B cell (primary cell): ENCODE results near the gene R3HDM4. TPM values are rescaled to one million over a fixed set of nuclear protein-coding genes. Genes with fewer than 3 reads are reported as not detected.
"Not testable (repeated sequence)": the region's sequence is repeated elsewhere in the genome, so short reads cannot be mapped to it uniquely, and the experiment has no call there.

ENCODE experiments used
- ATAC-seq: fragments of 200-7000 bp; cut with Tn5 transposase; one replicate; pipeline ENCODE4 v1.10.0; 2021; ENCODE audit warnings: low read depth, mild to moderate bottlenecking, moderate number of reproducible peaks, moderate library complexity
- CTCF ChIA-PET: fragments of 350-600 bp; sonication (Branson Sonifier 250); formaldehyde crosslinking; loops from one replicate; lab custom pipeline; 2021; ENCODE audit warnings: antibody characterized with exemption, inconsistent platforms; lab: Charles Lee
- POLR2A ChIA-PET: fragments of 350-600 bp; sonication (Branson Sonifier 250); formaldehyde crosslinking; loops from one replicate; lab custom pipeline; 2021; ENCODE audit warnings: antibody characterized with exemption; lab: Charles Lee
- DNase-seq: peaks from one replicate; pipeline ENCODE4 v3.0.0; 2013
- H2AFZ ChIP-seq: 2 replicates; pipeline ENCODE4 v1.6.1; 2012; ENCODE audit warnings: mild to moderate bottlenecking, low read depth, low read length; ENCODE audit not compliant: insufficient read depth, poor library complexity, severe bottlenecking
- H3K27ac ChIP-seq, 2 donors: 1 replicate in 1 of 2; 2 replicates in 1 of 2; pipeline ENCODE4 v1.5.1; 2012 to 2013; ENCODE audit warnings: low read length in 2 of 2, mild to moderate bottlenecking in 2 of 2, moderate library complexity in 1 of 2
- H3K27me3 ChIP-seq, 4 experiments: fragments of 200-600 bp in 1 of 4; sonication (generic) in 1 of 4; replicated peaks in 1 of 4; 1 replicate in 2 of 4; 2 replicates in 2 of 4; pipeline versions ENCODE4 v1.6.1 to v1.7.0; 2013 to 2016; ENCODE audit warnings: low read length in 3 of 4, mild to moderate bottlenecking in 2 of 4, mixed read lengths in 1 of 4, moderate library complexity in 1 of 4; ENCODE audit not compliant: insufficient read depth in 4 of 4, control insufficient read depth in 3 of 4; ENCODE audit errors: control extremely low read depth in 1 of 4
- H3K36me3 ChIP-seq, 2 experiments: replicated peaks in 1 of 2; 1 replicate in 1 of 2; 2 replicates in 1 of 2; pipeline versions ENCODE4 v1.6.1 to v1.7.1; 2013; ENCODE audit warnings: low read length in 1 of 2; ENCODE audit not compliant: insufficient read depth in 2 of 2, control insufficient read depth in 1 of 2; ENCODE audit errors: control extremely low read depth in 1 of 2, extremely low read depth in 1 of 2
- H3K4me1 ChIP-seq, 2 donors: fragments of 200-600 bp in 1 of 2; sonication (generic) in 1 of 2; 1 replicate in 1 of 2; 2 replicates in 1 of 2; pipeline versions ENCODE4 v1.5.1 to v1.6.1; 2013 to 2017; ENCODE audit warnings: low read length in 2 of 2; ENCODE audit not compliant: control insufficient read depth in 2 of 2, insufficient read depth in 2 of 2
- H3K4me2 ChIP-seq: replicated peaks from 2 replicates; pipeline ENCODE3; 2012; ENCODE audit warnings: mild to moderate bottlenecking, low read depth, low read length; ENCODE audit not compliant: poor library complexity, severe bottlenecking
- H3K4me3 ChIP-seq, 5 experiments: fragments of 200-600 bp in 1 of 5; sonication (generic) in 1 of 5; 1 replicate in 3 of 5; 2 replicates in 2 of 5; pipeline versions ENCODE4 v1.5.1 to v1.7.0; 2011 to 2016; ENCODE audit warnings: low read length in 4 of 5, mild to moderate bottlenecking in 4 of 5, low read depth in 2 of 5, control low read depth in 1 of 5, moderate library complexity in 1 of 5; ENCODE audit not compliant: insufficient read depth in 1 of 5; ENCODE audit errors: control extremely low read depth in 1 of 5, extremely low read depth in 1 of 5
- H3K79me2 ChIP-seq: fragments of 200-600 bp; sonication (generic); one replicate; pipeline ENCODE4 v1.6.0; 2016; ENCODE audit warnings: low read length; ENCODE audit not compliant: control insufficient read depth, insufficient read depth
- H3K9ac ChIP-seq: fragments of 200-600 bp; sonication (generic); 2 replicates; pipeline ENCODE4 v1.6.1; 2017; ENCODE audit warnings: mild to moderate bottlenecking, low read length, moderate library complexity
- H3K9me3 ChIP-seq, 3 donors: one replicate each; pipeline versions ENCODE4 v1.6.1 to v1.7.1; 2013; ENCODE audit warnings: low read length in 2 of 3; ENCODE audit not compliant: control insufficient read depth in 2 of 3, insufficient read depth in 1 of 3; ENCODE audit errors: control extremely low read depth in 1 of 3
- H4K20me1 ChIP-seq: 2 replicates; pipeline ENCODE4 v1.6.0; 2012; ENCODE audit warnings: mild to moderate bottlenecking, low read length; ENCODE audit not compliant: insufficient read depth, control insufficient read depth, poor library complexity, severe bottlenecking
- H3K27ac Mint-ChIP-seq: one replicate; pipeline ENCODE4 v1.8.0; 2021; ENCODE audit warnings: mixed read lengths
- H3K27me3 Mint-ChIP-seq: one replicate; pipeline ENCODE4 v1.8.0; 2021; ENCODE audit warnings: mixed read lengths
- H3K4me1 Mint-ChIP-seq: one replicate; pipeline ENCODE4 v1.8.0; 2021; ENCODE audit warnings: mixed read lengths
- H3K4me3 Mint-ChIP-seq: one replicate; pipeline ENCODE4 v1.8.0; 2021; ENCODE audit warnings: mixed read lengths
- H3K9me3 Mint-ChIP-seq: one replicate; pipeline ENCODE4 v1.8.0; 2022; ENCODE audit warnings: mixed read lengths; ENCODE audit not compliant: insufficient read depth
- CTCF ChIP-seq: fragments of 200-600 bp; IDR thresholded peaks from one replicate; pipeline ENCODE4 v1.8.0; 2022; ENCODE audit warnings: antibody characterized with exemption, mild to moderate bottlenecking
- EZH2 ChIP-seq: IDR thresholded peaks from 2 replicates; pipeline ENCODE4 v1.6.1; 2012; ENCODE audit warnings: borderline replicate concordance, low read depth, mild to moderate bottlenecking, moderate library complexity, low read length; ENCODE audit not compliant: insufficient read depth, poor library complexity, severe bottlenecking
- WGBS: methylation state at CpG from one replicate; pipeline ENCODE4 v1.1.5; 2013; ENCODE audit warnings: missing lambda C conversion rate; ENCODE audit not compliant: insufficient coverage; 5-methylcytosine and 5-hydroxymethylcytosine counted together
- intact Hi-C: fragments of 100-400 bp; cut with micrococcal nuclease; formaldehyde crosslinking; loops from one replicate; pipeline ENCODE4 v1.10.0; 2022
- polyA plus RNA-seq: library from polyadenylated mRNA; depleted of rRNA; stranded (reverse); fragments of >200 nt; gene quantifications from 2 replicates; pipeline ENCODE4 v1.2.3, GENCODE V29; 2012
- total RNA-seq, 2 donors: library from RNA; stranded (reverse); fragments of 120-200 nt in 1 of 2; gene quantifications; 1 replicate in 1 of 2; 2 replicates in 1 of 2; pipeline versions ENCODE4 v1.2.3 to v1.2.4, GENCODE V29; 2013 to 2022

Gene R3HDM4
- total and polyA plus RNA-seq, 2 donors (not counting 1 experiment from before 2014, with no cell fraction given): 168 to 176 TPM

GRCh38 chr19:855142-855541 is 57.9 kb downstream of the R3HDM4 start:
- POLR2A ChIA-PET: no interaction called here
- no peak for DNase-seq

GRCh38 chr19:854549-854948 is 58.5 kb downstream of the R3HDM4 start:
- ChIA-PET CTCF (interaction anchor here (1.1 to 7.5 kb wide), 2 partner anchors 67 to 128 kb away, joined by 4 to 72 read pairs; no protein-coding TSS in a partner anchor), POLR2A (no interaction called here)
- Histone ChIP-seq H3K36me3 (no peaks in the 10 kb centered on the region), H3K4me2 (no peak overlapping the region), H3K27me3 (peaks cover 0 to 41% (median 11%) of the 10 kb centered on the region in 4 experiments), H3K4me3 (no peak overlapping the region), H3K4me1 (peaks cover 4 to 10% of the 10 kb centered on the region in 2 donors), H3K9ac (no peak overlapping the region), H3K27ac (no peak overlapping the region), H3K9me3 (peaks cover 0 to 24% (median 0%) of the 10 kb centered on the region in 3 donors), H4K20me1 (no peaks in the 10 kb centered on the region), H3K79me2 (no peaks in the 10 kb centered on the region), H2AFZ (no peak overlapping the region)
- intact Hi-C loops: no loop called here
- Mint-ChIP-seq H3K4me1 (no peaks in the 10 kb centered on the region), H3K27ac (no peak overlapping the region), H3K4me3 (no peak overlapping the region), H3K27me3 (peaks cover 11% of the 10 kb centered on the region), H3K9me3 (no peaks in the 10 kb centered on the region)
- DNase-seq: no peak
- TF ChIP-seq CTCF: no peak
- TF ChIP-seq EZH2: no peak
- WGBS: 80% methylated on average over 2 of the region's 6 CpGs
- ATAC-seq: no peak

More at GRCh38 chr19:855142-855541, 57.9 kb downstream of the R3HDM4 start:
- Mint-ChIP-seq H3K27me3 (peaks cover 7% of the 10 kb centered on the region), H3K27ac (no peak overlapping the region), H3K4me1 (peaks cover 2% of the 10 kb centered on the region), H3K4me3 (no peak overlapping the region), H3K9me3 (no peaks in the 10 kb centered on the region)
- H3K27me3 ChIP-seq: peaks cover 0 to 43% (median 13%) of the 10 kb centered on the region in 4 experiments
- H3K4me2 ChIP-seq: no peak overlapping the region
- TF ChIP-seq EZH2 (no peak), CTCF (no peak)
- no peak overlapping the region for H3K9ac ChIP-seq
- H3K27ac ChIP-seq: no peak overlapping the region
- peaks cover 0 to 29% (median 0%) of the 10 kb centered on the region in 3 donors for H3K9me3 ChIP-seq
- no peak for ATAC-seq
- intact Hi-C loops: no loop called here
- no peak overlapping the region for H3K4me3 ChIP-seq
- WGBS: 83% methylated on average over 11 of the region's 12 CpGs
- no peak overlapping the region for H2AFZ ChIP-seq
- no peaks in the 10 kb centered on the region for H3K79me2 ChIP-seq
- peaks cover 6 to 16% of the 10 kb centered on the region in 2 donors for H3K4me1 ChIP-seq
- H4K20me1 ChIP-seq: no peaks in the 10 kb centered on the region
- H3K36me3 ChIP-seq: no peaks in the 10 kb centered on the region
- CTCF ChIA-PET: interaction anchor here (1.4 to 7.5 kb wide), 4 partner anchors 38 to 129 kb away, joined by 3 to 72 read pairs (median 20); partner anchors contain the start of genes MED16, RNU6-9 and WDR18

GRCh38 chr19:853614-854220 is 59.3 kb downstream of the R3HDM4 start:
- H3K4me3 ChIP-seq, H3K4me1 Mint-ChIP-seq, H2AFZ ChIP-seq, H3K4me1 ChIP-seq, H3K9me3 Mint-ChIP-seq, intact Hi-C loops, H4K20me1 ChIP-seq, POLR2A ChIA-PET, H3K27ac Mint-ChIP-seq, H3K9ac ChIP-seq, H3K36me3 ChIP-seq, DNase-seq, H3K79me2 ChIP-seq, ATAC-seq, H3K27ac ChIP-seq, H3K4me3 Mint-ChIP-seq, H3K4me2 ChIP-seq: not testable (repeated sequence)
- H3K27me3 Mint-ChIP-seq: peaks cover 11% of the 10 kb centered on the region
- WGBS: 69% methylated on average over 3 of the region's 17 CpGs
- peaks cover 0 to 40% (median 7%) of the 10 kb centered on the region in 4 experiments for H3K27me3 ChIP-seq
- CTCF ChIA-PET: interaction anchor here (1.1 to 7.5 kb wide), 2 partner anchors 68 to 128 kb away, joined by 4 to 72 read pairs; no protein-coding TSS in a partner anchor
- peaks cover 0 to 17% (median 0%) of the 10 kb centered on the region in 3 donors for H3K9me3 ChIP-seq
